ENCODE data around the gene CADM2. TPM values are rescaled to one million over a fixed set of nuclear protein-coding genes. Genes with fewer than 3 reads are reported as not detected.
"Not testable (repeated sequence)": the region's sequence is repeated elsewhere in the genome, so short reads cannot be mapped to it uniquely, and the experiment has no call there.

The CADM2 gene
- total RNA-seq, 1 donor from 2014 or later = not detected

GRCh38 chr3:85074003-85074402 lies 115.2 kb downstream of the CADM2 start:
- Mint-ChIP-seq H3K4me1 (no peaks in the 10 kb centered on the region), H3K4me3 (no peak overlapping the region), H3K9me3 (no peaks in the 10 kb centered on the region), H3K36me3 (ENCODE audit: low read depth) (no peaks in the 10 kb centered on the region), H3K27ac (no peak overlapping the region), H3K27me3 (no peaks in the 10 kb centered on the region)
- intact Hi-C loops (cut with micrococcal nuclease) = no loop called here
- no peak for DNase-seq

GRCh38 chr3:85075663-85076062 lies 116.9 kb downstream of the CADM2 start:
- no peak overlapping the region for H3K4me3 Mint-ChIP-seq
- intact Hi-C loops (cut with micrococcal nuclease) = no loop called here
- no peaks in the 10 kb centered on the region for H3K9me3 Mint-ChIP-seq
- DNase-seq = no peak
- H3K27me3 Mint-ChIP-seq = no peaks in the 10 kb centered on the region
- H3K4me1 Mint-ChIP-seq = no peaks in the 10 kb centered on the region
- H3K27ac Mint-ChIP-seq = no peak overlapping the region
- no peaks in the 10 kb centered on the region for H3K36me3 Mint-ChIP-seq (ENCODE audit: low read depth)

GRCh38 chr3:85077018-85077417 lies 118.2 kb downstream of the CADM2 start:
- H3K27me3 Mint-ChIP-seq = no peaks in the 10 kb centered on the region
- no peak for DNase-seq
- intact Hi-C loops (cut with micrococcal nuclease) = no loop called here
- no peaks in the 10 kb centered on the region for H3K9me3 Mint-ChIP-seq
- H3K4me3 Mint-ChIP-seq = no peak overlapping the region
- H3K36me3 Mint-ChIP-seq (ENCODE audit: low read depth) = no peaks in the 10 kb centered on the region
- no peaks in the 10 kb centered on the region for H3K4me1 Mint-ChIP-seq
- H3K27ac Mint-ChIP-seq = no peak overlapping the region

GRCh38 chr3:85081191-85081906 lies 122.6 kb downstream of the CADM2 start:
- Mint-ChIP-seq H3K4me1 (no peaks in the 10 kb centered on the region), H3K27ac (no peak overlapping the region), H3K27me3 (no peaks in the 10 kb centered on the region), H3K4me3 (no peak overlapping the region), H3K9me3 (no peaks in the 10 kb centered on the region), H3K36me3 (ENCODE audit: low read depth) (no peaks in the 10 kb centered on the region)
- no peak for DNase-seq
- intact Hi-C loops (cut with micrococcal nuclease) = no loop called here

GRCh38 chr3:85090495-85090894 lies 131.7 kb downstream of the CADM2 start:
- H3K4me1 Mint-ChIP-seq = no peaks in the 10 kb centered on the region
- no peak overlapping the region for H3K4me3 Mint-ChIP-seq
- no peaks in the 10 kb centered on the region for H3K9me3 Mint-ChIP-seq
- H3K27ac Mint-ChIP-seq = no peak overlapping the region
- no peaks in the 10 kb centered on the region for H3K27me3 Mint-ChIP-seq
- intact Hi-C loops (cut with micrococcal nuclease) = no loop called here
- no peak for DNase-seq
- H3K36me3 Mint-ChIP-seq (ENCODE audit: low read depth) = no peaks in the 10 kb centered on the region

- no peak overlapping the region for H3K27ac Mint-ChIP-seq
- no peaks in the 10 kb centered on the region for H3K27me3 Mint-ChIP-seq
- peaks cover 8% of the 10 kb centered on the region for H3K9me3 Mint-ChIP-seq
- no peaks in the 10 kb centered on the region for H3K36me3 Mint-ChIP-seq (ENCODE audit: low read depth)
- intact Hi-C loops (cut with micrococcal nuclease) = no loop called here
- no peak for DNase-seq
- no peak overlapping the region for H3K4me3 Mint-ChIP-seq
- no peaks in the 10 kb centered on the region for H3K4me1 Mint-ChIP-seq
Measured at GRCh38 chr3:85100316-85100715, 141.5 kb downstream of the CADM2 start.

DNA sequence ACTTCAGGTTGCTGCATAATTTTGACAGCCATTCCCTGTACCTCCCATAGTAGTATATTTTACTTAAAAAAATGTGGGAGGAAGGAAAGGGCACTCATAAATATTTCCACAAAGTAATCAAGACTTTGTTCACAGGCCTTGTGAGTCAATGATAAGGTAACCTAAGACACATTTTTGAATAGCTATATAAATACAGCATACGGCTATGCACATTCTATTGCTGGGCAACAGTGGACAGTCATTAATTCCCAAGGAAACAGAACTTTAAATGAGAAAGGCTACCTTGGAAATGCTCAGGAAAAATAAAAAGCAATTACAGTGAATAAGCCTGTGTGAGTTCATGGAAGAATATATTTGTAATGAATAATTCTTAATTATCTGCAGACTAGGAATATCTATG lies 144.0 kb downstream of the CADM2 start:
- intact Hi-C loops (cut with micrococcal nuclease) = no loop called here
- Mint-ChIP-seq H3K9me3 (peaks cover 5% of the 10 kb centered on the region), H3K27me3 (no peaks in the 10 kb centered on the region), H3K4me3 (no peak overlapping the region), H3K27ac (no peak overlapping the region), H3K36me3 (ENCODE audit: low read depth) (no peaks in the 10 kb centered on the region), H3K4me1 (no peaks in the 10 kb centered on the region)
- DNase-seq = no peak

DNA sequence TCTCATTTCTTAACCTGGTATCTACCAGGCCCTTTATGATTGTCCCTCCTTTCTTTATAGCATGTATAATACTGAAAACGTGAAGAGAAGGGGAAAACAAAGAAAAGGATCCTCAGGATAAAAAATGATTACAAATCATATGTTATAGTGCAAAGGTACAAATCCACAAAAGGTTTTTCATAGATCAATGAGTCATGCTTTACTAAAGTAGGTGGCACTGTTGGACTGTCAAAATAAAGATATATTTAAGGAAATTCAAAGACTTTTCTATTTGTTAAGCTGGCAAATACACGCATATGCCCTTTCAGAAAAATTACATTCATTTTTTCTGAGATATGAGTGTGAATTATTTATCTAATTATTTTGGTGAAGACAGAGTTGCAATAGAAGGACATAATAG lies 151.6 kb downstream of the CADM2 start:
- no peak for DNase-seq
- no peaks in the 10 kb centered on the region for H3K27me3 Mint-ChIP-seq
- no peak overlapping the region for H3K27ac Mint-ChIP-seq
- H3K4me3 Mint-ChIP-seq = no peak overlapping the region
- no peaks in the 10 kb centered on the region for H3K36me3 Mint-ChIP-seq (ENCODE audit: low read depth)
- no peaks in the 10 kb centered on the region for H3K4me1 Mint-ChIP-seq
- H3K9me3 Mint-ChIP-seq = no peaks in the 10 kb centered on the region
- intact Hi-C loops (cut with micrococcal nuclease) = no loop called here

DNA sequence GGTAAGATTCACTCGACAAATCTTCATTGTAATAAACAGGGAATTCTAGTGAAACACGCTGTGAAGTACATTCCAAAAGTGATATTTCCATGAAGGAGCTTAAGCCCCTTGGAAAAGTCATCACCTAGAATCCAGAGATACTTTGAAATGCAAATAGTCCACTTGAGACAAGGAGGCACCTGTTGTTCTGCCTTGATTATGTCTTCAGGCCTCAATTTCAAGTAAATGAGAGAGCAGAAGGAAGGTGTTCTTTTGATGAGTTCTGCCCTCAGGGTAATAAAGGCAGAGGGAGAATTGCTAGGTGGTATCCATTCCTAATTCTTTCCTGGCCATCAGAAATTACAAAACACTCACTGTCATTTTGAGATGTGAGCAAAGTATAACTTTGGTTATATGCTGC lies 162.1 kb downstream of the CADM2 start:
- Mint-ChIP-seq H3K9me3 (no peaks in the 10 kb centered on the region), H3K27me3 (no peaks in the 10 kb centered on the region), H3K27ac (no peak overlapping the region), H3K4me1 (no peaks in the 10 kb centered on the region), H3K4me3 (no peak overlapping the region), H3K36me3 (ENCODE audit: low read depth) (no peaks in the 10 kb centered on the region)
- no peak for DNase-seq
- intact Hi-C loops (cut with micrococcal nuclease) = no loop called here

DNA sequence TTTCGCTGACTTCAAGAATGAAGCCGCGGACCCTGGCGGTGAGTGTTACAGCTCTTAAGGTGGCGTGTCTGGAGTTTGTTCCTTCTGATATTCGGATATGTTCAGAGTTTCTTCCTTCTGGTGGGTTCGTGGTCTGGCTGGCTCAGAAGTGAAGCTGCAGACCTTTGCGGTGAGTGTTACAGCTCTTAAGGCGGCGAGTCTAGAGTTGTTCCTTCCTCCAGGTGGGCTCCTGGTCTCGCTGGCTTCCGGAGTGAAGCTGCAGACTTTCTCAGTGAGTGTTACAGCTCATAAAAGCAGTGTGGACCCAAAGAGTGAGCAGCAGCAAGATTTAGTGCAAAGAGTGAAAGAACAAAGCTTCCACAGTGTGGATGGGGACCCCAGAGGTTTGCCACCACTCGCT lies 174.1 kb downstream of the CADM2 start:
- H3K4me3 Mint-ChIP-seq; H3K4me1 Mint-ChIP-seq; H3K36me3 Mint-ChIP-seq (ENCODE audit: low read depth); H3K9me3 Mint-ChIP-seq; H3K27ac Mint-ChIP-seq; DNase-seq; H3K27me3 Mint-ChIP-seq; intact Hi-C loops (cut with micrococcal nuclease): not testable (repeated sequence)

- H3K9me3 Mint-ChIP-seq; H3K27ac Mint-ChIP-seq; H3K4me1 Mint-ChIP-seq; H3K4me3 Mint-ChIP-seq; H3K27me3 Mint-ChIP-seq; DNase-seq; H3K36me3 Mint-ChIP-seq (ENCODE audit: low read depth); intact Hi-C loops (cut with micrococcal nuclease): not testable (repeated sequence)
Measured at GRCh38 chr3:85133691-85134420, 175.1 kb downstream of the CADM2 start.

- H3K27ac Mint-ChIP-seq = no peak overlapping the region
- no peaks in the 10 kb centered on the region for H3K36me3 Mint-ChIP-seq (ENCODE audit: low read depth)
- no peak overlapping the region for H3K4me3 Mint-ChIP-seq
- no peaks in the 10 kb centered on the region for H3K4me1 Mint-ChIP-seq
- DNase-seq = no peak
- intact Hi-C loops (cut with micrococcal nuclease) = no loop called here
- no peaks in the 10 kb centered on the region for H3K27me3 Mint-ChIP-seq
- H3K9me3 Mint-ChIP-seq = no peaks in the 10 kb centered on the region
Measured at GRCh38 chr3:85142626-85143025, 183.8 kb downstream of the CADM2 start.

- no peaks in the 10 kb centered on the region for H3K9me3 Mint-ChIP-seq
- intact Hi-C loops (cut with micrococcal nuclease) = no loop called here
- no peaks in the 10 kb centered on the region for H3K36me3 Mint-ChIP-seq (ENCODE audit: low read depth)
- H3K27ac Mint-ChIP-seq = no peak overlapping the region
- no peak for DNase-seq
- H3K4me3 Mint-ChIP-seq = no peak overlapping the region
- no peaks in the 10 kb centered on the region for H3K4me1 Mint-ChIP-seq
- H3K27me3 Mint-ChIP-seq = no peaks in the 10 kb centered on the region
Measured at GRCh38 chr3:85148036-85148435, 189.2 kb downstream of the CADM2 start.

- H3K9me3 Mint-ChIP-seq = no peaks in the 10 kb centered on the region
Measured at GRCh38 chr3:85151555-85151954, 192.8 kb downstream of the CADM2 start.

GRCh38 chr3:85153279-85153678 lies 194.5 kb downstream of the CADM2 start:
- H3K4me3 Mint-ChIP-seq; H3K27me3 Mint-ChIP-seq; H3K27ac Mint-ChIP-seq; H3K36me3 Mint-ChIP-seq (ENCODE audit: low read depth); H3K4me1 Mint-ChIP-seq; DNase-seq; H3K9me3 Mint-ChIP-seq; intact Hi-C loops (cut with micrococcal nuclease): not testable (repeated sequence)

More at GRCh38 chr3:85151555-85151954, 192.8 kb downstream of the CADM2 start:
- Mint-ChIP-seq H3K27ac (no peak overlapping the region), H3K36me3 (ENCODE audit: low read depth) (no peaks in the 10 kb centered on the region), H3K4me3 (no peak overlapping the region), H3K27me3 (no peaks in the 10 kb centered on the region), H3K4me1 (no peaks in the 10 kb centered on the region)
- intact Hi-C loops (cut with micrococcal nuclease) = no loop called here
- no peak for DNase-seq
